Muscle layer of colon (tissue), 2 donors: ENCODE measurements around the gene HTT.

Experiments used
- H3K27ac ChIP-seq: one replicate; pipeline ENCODE4 v1.7.0; 2013; ENCODE audit warnings: low read depth, mild to moderate bottlenecking, low read length, moderate library complexity
- H3K27me3 ChIP-seq, 2 donors: one replicate each; pipeline ENCODE4 v1.7.0; 2013; ENCODE audit warnings: low read length in 2 of 2, mild to moderate bottlenecking in 2 of 2; ENCODE audit not compliant: insufficient read depth in 2 of 2, control insufficient read depth in 1 of 2
- H3K36me3 ChIP-seq: one replicate; pipeline ENCODE4 v1.7.0; 2013; ENCODE audit warnings: mild to moderate bottlenecking, low read length; ENCODE audit not compliant: insufficient read depth
- H3K4me1 ChIP-seq: one replicate; pipeline ENCODE4 v1.7.0; 2013; ENCODE audit warnings: mild to moderate bottlenecking, low read length; ENCODE audit not compliant: insufficient read depth
- H3K4me3 ChIP-seq, 2 donors: one replicate each; pipeline ENCODE4 v1.7.0; 2013; ENCODE audit warnings: low read length in 2 of 2, low read depth in 1 of 2, mild to moderate bottlenecking in 1 of 2, moderate library complexity in 1 of 2
- H3K9ac ChIP-seq: one replicate; pipeline ENCODE4 v1.7.0; 2013; ENCODE audit warnings: low read length
- H3K9me3 ChIP-seq: one replicate; pipeline ENCODE4 v1.7.0; 2013; ENCODE audit warnings: mild to moderate bottlenecking, low read length
- donor health status: abdominal sarcoma.
- donor health status: Adenocarcinoma of cecum.

Gene HTT

DNA sequence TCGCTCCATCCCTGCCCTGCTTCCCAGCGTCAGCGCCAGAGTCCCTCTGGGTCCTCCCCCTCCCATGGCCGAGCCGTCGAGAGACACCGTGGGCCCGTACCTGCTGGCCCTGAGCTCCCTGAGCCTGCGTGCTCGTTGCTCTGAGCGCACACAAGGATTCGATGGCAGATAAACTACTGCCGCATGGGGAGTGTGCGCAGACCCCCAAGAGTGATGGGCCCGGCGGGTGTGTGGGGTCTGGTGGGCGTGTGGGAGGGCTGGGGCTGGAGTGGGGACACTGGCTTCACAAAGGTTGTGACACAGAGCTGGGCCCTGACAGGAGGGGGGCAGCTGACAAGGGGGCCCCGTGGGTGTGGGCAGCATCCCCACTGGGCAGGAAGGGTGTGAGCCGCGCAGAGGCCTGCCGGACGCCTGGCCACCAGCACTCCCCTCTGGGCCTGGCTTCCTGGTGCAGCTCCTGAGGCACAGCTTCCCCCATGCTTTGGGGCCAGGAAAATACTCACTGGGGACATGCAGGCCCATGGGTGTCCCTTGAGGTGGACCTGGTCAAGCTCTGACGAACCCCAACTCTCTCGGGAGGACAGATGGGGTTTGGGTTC is 213.6 kb downstream of the HTT start:
- no peak overlapping the region for H3K27ac ChIP-seq
- H3K36me3 ChIP-seq: no peaks in the 10 kb centered on the region
- H3K4me3 ChIP-seq: no peak overlapping the region
- peaks cover 0 to 27% of the 10 kb centered on the region in 2 donors for H3K27me3 ChIP-seq
- peaks cover 10% of the 10 kb centered on the region for H3K4me1 ChIP-seq
- H3K9me3 ChIP-seq: no peaks in the 10 kb centered on the region
- no peak overlapping the region for H3K9ac ChIP-seq

- Histone ChIP-seq H3K36me3 (no peaks in the 10 kb centered on the region), H3K9ac (no peak overlapping the region), H3K9me3 (no peaks in the 10 kb centered on the region), H3K27ac (no peak overlapping the region), H3K4me3 (no peak overlapping the region), H3K27me3 (peaks cover 0 to 27% of the 10 kb centered on the region in 2 donors), H3K4me1 (peaks cover 12% of the 10 kb centered on the region)
Measured at GRCh38 chr4:3288571-3289094, 214.2 kb downstream of the HTT start.

DNA sequence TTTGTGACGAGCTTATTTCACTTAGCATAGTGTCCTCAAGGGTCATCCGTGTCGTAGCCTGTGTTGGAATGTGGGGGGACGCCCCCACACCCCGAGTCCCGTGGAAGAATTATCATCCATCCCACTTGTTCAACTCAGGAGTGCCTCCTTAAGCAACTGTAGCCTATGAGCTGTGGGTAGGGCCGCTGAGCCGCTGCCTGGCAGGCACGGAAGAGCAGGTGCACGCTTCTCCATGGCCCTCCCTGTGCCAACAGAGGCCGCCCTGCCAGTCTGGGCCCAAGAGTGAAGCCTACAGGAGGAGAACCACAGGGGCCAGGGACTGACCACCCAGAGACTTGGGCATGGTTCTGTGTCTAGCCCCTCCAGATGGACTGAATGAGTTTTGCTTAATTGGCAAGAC is 216.0 kb downstream of the HTT start:
- H3K9me3 ChIP-seq: no peaks in the 10 kb centered on the region
- H3K4me1 ChIP-seq: peaks cover 18% of the 10 kb centered on the region
- H3K27me3 ChIP-seq: peaks cover 0 to 25% of the 10 kb centered on the region in 2 donors
- no peak overlapping the region for H3K9ac ChIP-seq
- no peak overlapping the region for H3K4me3 ChIP-seq
- no peak overlapping the region for H3K27ac ChIP-seq
- no peaks in the 10 kb centered on the region for H3K36me3 ChIP-seq

DNA sequence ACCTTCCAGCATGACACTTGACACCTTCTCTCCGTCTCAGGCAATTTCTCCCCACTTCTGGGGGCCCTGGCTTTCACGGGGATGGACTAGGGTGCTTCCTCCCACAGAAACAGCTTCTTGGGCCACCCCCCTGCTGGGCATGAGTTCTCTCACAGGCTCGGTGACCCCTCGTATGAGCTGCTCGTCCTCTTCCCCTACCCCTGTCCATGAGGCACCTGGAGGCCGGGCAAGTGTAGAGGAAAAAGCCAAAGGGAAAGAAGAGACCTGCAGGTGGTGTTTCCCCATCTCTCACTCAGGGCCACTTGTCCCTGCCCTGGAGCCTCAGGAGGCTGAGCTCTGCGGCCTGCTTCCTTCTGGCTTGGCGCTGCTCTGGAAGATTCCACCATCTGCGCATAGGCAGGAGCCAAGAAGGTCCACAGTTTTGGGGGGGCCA is 216.4 kb downstream of the HTT start:
- Histone ChIP-seq H3K9me3 (no peaks in the 10 kb centered on the region), H3K4me1 (peaks cover 18% of the 10 kb centered on the region), H3K36me3 (no peaks in the 10 kb centered on the region), H3K9ac (no peak overlapping the region), H3K27me3 (peaks cover 0 to 20% of the 10 kb centered on the region in 2 donors), H3K27ac (no peak overlapping the region), H3K4me3 (no peak overlapping the region)

GRCh38 chr4:3291411-3291968 is 217.0 kb downstream of the HTT start:
- no peaks in the 10 kb centered on the region for H3K9me3 ChIP-seq
- H3K27ac ChIP-seq: peak overlapping the region; percentile 90
- no peaks in the 10 kb centered on the region for H3K36me3 ChIP-seq
- H3K4me3 ChIP-seq: peak overlapping the region; percentile 82 to 91
- peak overlapping the region; percentile 91 for H3K9ac ChIP-seq
- peaks cover 18% of the 10 kb centered on the region for H3K4me1 ChIP-seq
- H3K27me3 ChIP-seq: peaks cover 0 to 15% of the 10 kb centered on the region in 2 donors

GRCh38 chr4:3291969-3292570 is 217.6 kb downstream of the HTT start:
- Histone ChIP-seq H3K9ac (peak overlapping the region; percentile 91), H3K9me3 (no peaks in the 10 kb centered on the region), H3K27ac (peak overlapping the region; percentile 90), H3K4me3 (peak overlapping the region; percentile 82 to 91), H3K4me1 (peaks cover 18% of the 10 kb centered on the region), H3K27me3 (peaks cover 0 to 10% of the 10 kb centered on the region in 2 donors), H3K36me3 (no peaks in the 10 kb centered on the region)

DNA sequence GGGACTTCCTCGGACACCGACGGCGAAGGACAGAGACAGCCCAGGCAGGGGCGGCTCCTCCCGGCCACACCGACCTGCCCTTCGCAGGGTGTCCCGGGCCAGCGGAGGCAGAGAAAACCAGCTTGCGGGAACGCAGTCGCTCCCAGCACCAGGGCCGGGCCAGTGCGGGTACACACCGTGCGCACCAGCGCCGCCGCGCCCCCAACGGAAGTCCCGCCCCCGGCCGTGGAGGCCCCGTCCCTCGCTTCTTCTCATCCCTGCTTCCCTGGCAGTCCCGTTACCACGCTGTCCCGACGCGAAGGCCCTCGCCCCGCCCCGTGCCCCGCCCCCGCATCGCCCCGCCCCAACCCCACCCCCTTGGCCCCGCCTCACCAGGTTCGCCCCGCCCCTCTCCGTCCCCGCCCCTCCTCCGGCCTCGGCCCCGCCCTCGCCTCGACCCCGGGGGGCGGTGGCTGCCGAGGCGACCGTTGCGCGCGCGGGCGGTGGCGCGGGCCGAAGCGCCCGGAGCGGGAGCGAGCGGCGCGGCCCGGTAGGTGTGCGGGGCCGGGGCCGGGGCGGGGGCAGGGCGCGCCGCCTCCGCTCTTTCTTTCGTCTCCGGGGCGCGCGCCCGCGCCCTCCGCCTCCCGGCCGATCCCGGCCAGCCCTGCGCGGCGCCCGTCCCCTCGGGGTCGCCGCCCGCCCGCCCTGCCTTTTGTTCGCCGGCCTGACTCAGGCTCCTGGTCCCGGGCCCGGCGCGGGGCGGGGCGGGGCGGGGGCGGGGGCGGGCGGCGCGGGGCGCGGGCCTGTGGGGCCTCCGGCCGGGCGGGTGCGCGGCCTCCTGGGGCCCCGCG is 218.3 kb downstream of the HTT start, which contains the start of gene RGS12:
RGS12 (plus strand) TSS at position 451 of the 830 bp plus-strand sequence. CDS start 23,150 bp downstream, outside the sequence.
- Histone ChIP-seq H3K9ac (peak within 1 kb of the TSS; percentile 91), H3K36me3 (no peaks in the 10 kb centered on the region), H3K9me3 (no peaks in the 10 kb centered on the region), H3K4me3 (peak within 1 kb of the TSS; percentile 82 to 91), H3K4me1 (peaks cover 18% of the 10 kb centered on the region), H3K27me3 (peaks cover 0 to 3% of the 10 kb centered on the region in 2 donors), H3K27ac (peak within 1 kb of the TSS; percentile 90)
